Trophoblast cell (in vitro differentiated cells and primary cell): ENCODE measurements around the gene KCND3.

Source experiments
- DNase-seq, 2 donors: peaks; one replicate each; pipeline ENCODE4 v3.0.0-alpha.2; 2016
- H2AFZ ChIP-seq: 2 replicates; pipeline ENCODE4 v1.6.1; 2013; ENCODE audit warnings: low read length, moderate library complexity, mild to moderate bottlenecking; ENCODE audit not compliant: insufficient read depth, poor library complexity
- H2AK5ac ChIP-seq: 2 replicates; pipeline ENCODE4 v1.6.1; 2013; ENCODE audit warnings: mild to moderate bottlenecking, low read length
- H2BK120ac ChIP-seq: 2 replicates; pipeline ENCODE4 v1.6.1; 2013; ENCODE audit warnings: low read length, mild to moderate bottlenecking, moderate library complexity; ENCODE audit not compliant: insufficient read depth, poor library complexity
- H2BK12ac ChIP-seq: 2 replicates; pipeline ENCODE4 v1.6.1; 2013; ENCODE audit warnings: mild to moderate bottlenecking, low read length, moderate library complexity
- H2BK5ac ChIP-seq: 2 replicates; pipeline ENCODE4 v1.6.1; 2013; ENCODE audit warnings: low read length, low read depth, moderate library complexity, mild to moderate bottlenecking; ENCODE audit not compliant: poor library complexity
- H3K14ac ChIP-seq: 2 replicates; pipeline ENCODE4 v1.6.1; 2013; ENCODE audit warnings: mild to moderate bottlenecking, low read length
- H3K18ac ChIP-seq: 2 replicates; pipeline ENCODE4 v1.6.1; 2013; ENCODE audit warnings: mild to moderate bottlenecking, low read length
- H3K23ac ChIP-seq: 2 replicates; pipeline ENCODE4 v1.6.1; 2013; ENCODE audit warnings: low read length
- H3K27ac ChIP-seq: 2 replicates; pipeline ENCODE4 v1.5.1; 2013; ENCODE audit warnings: low read depth, mild to moderate bottlenecking, inconsistent platforms, low read length, moderate library complexity
- H3K27me3 ChIP-seq: 2 replicates; pipeline ENCODE4 v1.6.1; 2013; ENCODE audit warnings: inconsistent platforms, mild to moderate bottlenecking, low read length, moderate library complexity; ENCODE audit not compliant: insufficient read depth
- H3K36me3 ChIP-seq, 2 experiments: 1 replicate in 1 of 2; 2 replicates in 1 of 2; pipeline ENCODE4 v1.6.1; 2013; ENCODE audit warnings: low read length in 2 of 2, mild to moderate bottlenecking in 2 of 2, moderate library complexity in 1 of 2; ENCODE audit not compliant: insufficient read depth in 2 of 2, control insufficient read depth in 1 of 2
- H3K4ac ChIP-seq: 2 replicates; pipeline ENCODE4 v1.6.1; 2013; ENCODE audit warnings: low read depth, mild to moderate bottlenecking, low read length, moderate library complexity
- H3K4me1 ChIP-seq, 2 experiments: 1 replicate in 1 of 2; 2 replicates in 1 of 2; pipeline ENCODE4 v1.6.1; 2013; ENCODE audit warnings: low read length in 2 of 2, mild to moderate bottlenecking in 2 of 2, moderate library complexity in 1 of 2; ENCODE audit not compliant: insufficient read depth in 2 of 2, control insufficient read depth in 1 of 2
- H3K4me2 ChIP-seq: 2 replicates; pipeline ENCODE4 v1.6.1; 2013; ENCODE audit warnings: inconsistent platforms, mild to moderate bottlenecking, low read length, moderate library complexity
- H3K4me3 ChIP-seq: 2 replicates; pipeline ENCODE4 v1.5.1; 2013; ENCODE audit warnings: mild to moderate bottlenecking, low read depth, low read length, inconsistent platforms
- H3K79me1 ChIP-seq: one replicate; pipeline ENCODE4 v1.6.1; 2013; ENCODE audit warnings: low read length
- H3K79me2 ChIP-seq: 2 replicates; pipeline ENCODE4 v1.6.1; 2013; ENCODE audit warnings: low read length, mild to moderate bottlenecking; ENCODE audit not compliant: control insufficient read depth, insufficient read depth, poor library complexity
- H3K9ac ChIP-seq: 2 replicates; pipeline ENCODE4 v1.6.1; 2013; ENCODE audit warnings: mild to moderate bottlenecking, low read length
- H3K9me3 ChIP-seq: 2 replicates; pipeline ENCODE4 v1.6.1; 2013; ENCODE audit warnings: low read depth, mild to moderate bottlenecking, control low read depth, inconsistent platforms, low read length; ENCODE audit not compliant: insufficient read depth
- H4K12ac ChIP-seq: 2 replicates; pipeline ENCODE4 v1.6.1; 2013; ENCODE audit warnings: low read depth, mild to moderate bottlenecking, low read length, moderate library complexity
- H4K8ac ChIP-seq: 2 replicates; pipeline ENCODE4 v1.6.1; 2013; ENCODE audit warnings: low read depth, mild to moderate bottlenecking, low read length, moderate library complexity
- H4K91ac ChIP-seq: one replicate; pipeline ENCODE4 v1.6.1; 2013; ENCODE audit warnings: low read depth, mild to moderate bottlenecking, low read length, moderate library complexity
- whole genome bisulfite sequencing: extraction: QIAGEN DNeasy Blood & Tissue Kit; methylation state at CpG from one replicate; pipeline ENCODE4 v1.1.7; 2013; ENCODE audit warnings: missing lambda C conversion rate; ENCODE audit not compliant: insufficient read length, insufficient coverage; ENCODE audit errors: extremely low coverage; 5-methylcytosine and 5-hydroxymethylcytosine counted together

Gene KCND3

DNA sequence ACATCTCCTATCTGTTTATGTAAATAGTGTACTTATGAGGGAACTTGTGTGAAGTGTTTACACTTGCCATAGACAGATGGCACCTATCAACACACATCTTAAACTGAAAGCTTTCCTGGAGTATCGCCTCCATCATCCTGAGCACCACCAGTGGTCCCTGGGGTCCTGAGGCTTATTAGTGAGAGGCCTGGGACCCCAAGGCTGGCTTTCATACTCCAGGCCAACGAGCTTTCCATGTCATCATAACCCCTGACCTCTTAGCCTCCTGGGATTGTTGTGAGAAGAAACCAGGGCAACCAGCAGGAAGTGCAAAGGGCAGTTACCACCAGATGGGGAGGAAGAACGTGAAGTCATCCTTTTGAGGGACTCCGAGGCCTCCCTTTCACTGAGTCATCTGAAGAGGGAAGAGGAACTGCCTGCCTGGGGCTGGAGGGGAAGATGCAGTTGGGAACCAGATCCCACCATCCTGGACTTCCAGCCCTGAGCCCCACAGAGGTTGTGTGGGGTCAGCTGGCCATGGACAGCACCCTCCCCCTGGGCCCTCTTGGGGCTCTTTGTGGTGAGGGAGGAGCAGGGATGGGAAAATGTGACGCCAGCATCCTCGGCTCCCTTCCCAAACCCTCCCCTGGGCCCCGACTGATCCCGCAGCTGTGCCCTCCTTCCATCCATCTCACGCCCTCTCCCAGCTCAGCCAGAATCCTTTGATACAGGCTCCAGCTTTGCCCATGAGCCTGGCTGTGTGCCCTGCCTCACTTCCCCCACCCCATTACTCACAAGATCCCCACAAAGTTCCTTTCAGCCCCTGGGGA, 256.1 kb downstream of the KCND3 start:
- no peak overlapping the region for H3K14ac ChIP-seq
- H3K9ac ChIP-seq = no peak overlapping the region
- no peak overlapping the region for H3K27ac ChIP-seq
- no peak overlapping the region for H3K4me2 ChIP-seq
- H4K91ac ChIP-seq = no peak overlapping the region
- no peak overlapping the region for H2BK12ac ChIP-seq
- H4K8ac ChIP-seq = no peak overlapping the region
- no peak overlapping the region for H2AK5ac ChIP-seq
- H4K12ac ChIP-seq = no peak overlapping the region
- WGBS = no CpG with 5 or more reads among the region's 9 CpGs
- H3K4ac ChIP-seq = no peak overlapping the region
- no peak overlapping the region for H3K4me3 ChIP-seq
- no peak overlapping the region for H2BK5ac ChIP-seq
- no peak overlapping the region for H2BK120ac ChIP-seq
- H2AFZ ChIP-seq = no peak overlapping the region
- no peaks in the 10 kb centered on the region for H3K79me1 ChIP-seq
- no peak overlapping the region for H3K18ac ChIP-seq
- no peaks in the 10 kb centered on the region for H3K36me3 ChIP-seq
- H3K9me3 ChIP-seq = peaks cover 2% of the 10 kb centered on the region
- H3K23ac ChIP-seq = no peak overlapping the region
- H3K79me2 ChIP-seq = no peaks in the 10 kb centered on the region
- H3K27me3 ChIP-seq = peaks cover 8% of the 10 kb centered on the region
- peaks cover 7 to 8% of the 10 kb centered on the region in 2 experiments for H3K4me1 ChIP-seq
- DNase-seq = peak; percentile 9 to 37

DNA sequence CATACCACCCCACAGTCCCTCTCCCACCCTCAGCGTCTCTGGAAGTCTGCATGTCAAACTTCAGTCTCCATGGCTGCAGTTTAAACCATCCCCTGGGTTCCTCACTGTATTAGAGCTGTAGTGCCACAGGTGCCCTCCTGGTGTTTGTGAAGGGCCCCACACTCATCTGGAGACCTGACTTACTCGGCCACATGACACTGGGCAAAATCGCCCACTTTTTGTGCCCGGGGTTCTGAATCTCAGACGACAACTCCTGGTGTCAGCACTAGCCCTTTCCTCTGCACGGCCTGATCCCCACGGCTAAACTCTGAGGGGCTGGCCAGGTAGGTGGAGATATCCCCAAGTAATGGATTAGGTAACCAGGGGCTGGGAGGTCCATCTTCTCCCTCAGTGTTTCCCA, 256.8 kb downstream of the KCND3 start:
- no peaks in the 10 kb centered on the region for H3K79me1 ChIP-seq
- no peak overlapping the region for H3K4me3 ChIP-seq
- no peaks in the 10 kb centered on the region for H3K36me3 ChIP-seq
- no peak overlapping the region for H3K4ac ChIP-seq
- no CpG with 5 or more reads among the region's 7 CpGs for WGBS
- no peak overlapping the region for H3K9ac ChIP-seq
- H2AK5ac ChIP-seq = no peak overlapping the region
- no peak overlapping the region for H2BK12ac ChIP-seq
- H3K14ac ChIP-seq = no peak overlapping the region
- H3K4me1 ChIP-seq = peaks cover 2 to 4% of the 10 kb centered on the region in 2 experiments
- no peak overlapping the region for H2BK120ac ChIP-seq
- no peak overlapping the region for H4K8ac ChIP-seq
- no peak overlapping the region for H3K27ac ChIP-seq
- H3K9me3 ChIP-seq = peaks cover 2% of the 10 kb centered on the region
- H2AFZ ChIP-seq = no peak overlapping the region
- no peak overlapping the region for H3K4me2 ChIP-seq
- no peak overlapping the region for H3K18ac ChIP-seq
- H3K27me3 ChIP-seq = peaks cover 5% of the 10 kb centered on the region
- no peak for DNase-seq
- no peak overlapping the region for H3K23ac ChIP-seq
- no peak overlapping the region for H2BK5ac ChIP-seq
- no peak overlapping the region for H4K12ac ChIP-seq
- H4K91ac ChIP-seq = no peak overlapping the region
- H3K79me2 ChIP-seq = no peaks in the 10 kb centered on the region

DNA sequence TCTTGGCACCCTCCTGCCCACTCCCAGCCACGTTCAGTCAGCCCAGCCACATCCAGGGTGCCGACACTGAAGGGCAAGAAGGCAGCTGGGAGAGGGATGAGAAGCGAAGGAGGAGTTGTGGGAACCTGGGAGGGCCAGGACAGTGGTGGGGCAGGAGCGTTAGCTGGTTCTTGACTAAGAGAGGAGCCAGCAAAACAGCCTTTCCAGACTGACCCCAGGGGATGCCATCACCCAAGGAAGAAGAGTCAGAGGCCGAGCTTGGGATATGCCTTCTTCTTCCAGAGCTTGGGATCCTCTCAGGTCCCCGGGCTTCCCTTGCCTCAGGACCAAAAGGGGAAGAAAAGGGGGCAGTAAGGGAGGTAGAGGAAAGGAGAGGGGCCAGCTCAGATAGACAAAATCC, 257.5 kb downstream of the KCND3 start:
- no peak overlapping the region for H4K91ac ChIP-seq
- H3K23ac ChIP-seq = no peak overlapping the region
- H3K79me1 ChIP-seq = no peaks in the 10 kb centered on the region
- no peak overlapping the region for H2BK120ac ChIP-seq
- no peaks in the 10 kb centered on the region for H3K27me3 ChIP-seq
- no peak overlapping the region for H4K12ac ChIP-seq
- H2BK5ac ChIP-seq = no peak overlapping the region
- H2BK12ac ChIP-seq = no peak overlapping the region
- no peaks in the 10 kb centered on the region for H3K79me2 ChIP-seq
- H3K4ac ChIP-seq = no peak overlapping the region
- no peak overlapping the region for H3K27ac ChIP-seq
- no CpG with 5 or more reads among the region's 6 CpGs for WGBS
- H3K9ac ChIP-seq = no peak overlapping the region
- no peak overlapping the region for H3K14ac ChIP-seq
- H3K9me3 ChIP-seq = peaks cover 2% of the 10 kb centered on the region
- no peak overlapping the region for H3K18ac ChIP-seq
- no peak for DNase-seq
- H3K36me3 ChIP-seq = peaks cover 0 to 3% of the 10 kb centered on the region in 2 experiments
- no peak overlapping the region for H3K4me3 ChIP-seq
- no peak overlapping the region for H2AFZ ChIP-seq
- H4K8ac ChIP-seq = no peak overlapping the region
- H3K4me1 ChIP-seq = peaks cover 2 to 4% of the 10 kb centered on the region in 2 experiments
- no peak overlapping the region for H2AK5ac ChIP-seq
- H3K4me2 ChIP-seq = no peak overlapping the region

DNA sequence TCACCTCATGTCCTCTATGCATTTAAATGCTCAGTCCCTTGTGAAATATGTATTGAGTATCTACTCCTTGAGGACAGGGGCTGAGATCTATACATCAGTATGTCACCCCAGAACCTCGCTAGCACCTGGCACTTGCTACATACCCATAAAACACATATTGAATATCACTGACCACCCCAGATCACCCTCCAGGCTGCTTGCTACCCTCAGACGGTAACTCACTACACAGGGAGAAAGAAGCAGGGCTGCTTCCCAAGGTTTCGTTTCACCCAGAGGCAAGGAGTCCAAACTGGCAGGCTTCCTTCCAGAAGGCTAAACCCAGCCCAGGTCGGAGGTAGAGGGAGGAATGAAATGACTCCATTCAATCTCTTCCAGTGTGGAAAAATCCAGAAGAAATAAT, 258.8 kb downstream of the KCND3 start:
- Histone ChIP-seq H2BK120ac (no peak overlapping the region), H3K79me1 (no peaks in the 10 kb centered on the region), H2AFZ (no peak overlapping the region), H3K27me3 (no peaks in the 10 kb centered on the region), H4K12ac (no peak overlapping the region), H3K9ac (no peak overlapping the region), H3K4me2 (no peak overlapping the region), H2BK12ac (no peak overlapping the region), H4K8ac (no peak overlapping the region), H3K36me3 (peaks cover 0 to 3% of the 10 kb centered on the region in 2 experiments), H3K14ac (no peak overlapping the region), H3K27ac (no peak overlapping the region), H3K79me2 (no peaks in the 10 kb centered on the region), H2AK5ac (no peak overlapping the region), H3K4ac (no peak overlapping the region), H3K23ac (no peak overlapping the region), H3K4me3 (no peak overlapping the region), H4K91ac (no peak overlapping the region), H3K18ac (no peak overlapping the region), H3K4me1 (peaks cover 2 to 4% of the 10 kb centered on the region in 2 experiments), H2BK5ac (no peak overlapping the region), H3K9me3 (peaks cover under 1% of the 10 kb centered on the region)
- no peak for DNase-seq
- WGBS = no CpG with 5 or more reads among the region's 4 CpGs
